NCI-H2196 (cell line): ENCODE results near the gene PPARG.

Experiments used
- DNase-seq: peaks from one replicate; lab custom pipeline; 2025; ENCODE audit not compliant: unreplicated experiment; lab: John Stamatoyannopoulos, UW

PPARG gene

GRCh38 chr3:12309716-12310115, 20.8 kb downstream of the PPARG start:
- DNase-seq = no peak

GRCh38 chr3:12312010-12312409, 23.1 kb downstream of the PPARG start:
- DNase-seq = no peak

DNA sequence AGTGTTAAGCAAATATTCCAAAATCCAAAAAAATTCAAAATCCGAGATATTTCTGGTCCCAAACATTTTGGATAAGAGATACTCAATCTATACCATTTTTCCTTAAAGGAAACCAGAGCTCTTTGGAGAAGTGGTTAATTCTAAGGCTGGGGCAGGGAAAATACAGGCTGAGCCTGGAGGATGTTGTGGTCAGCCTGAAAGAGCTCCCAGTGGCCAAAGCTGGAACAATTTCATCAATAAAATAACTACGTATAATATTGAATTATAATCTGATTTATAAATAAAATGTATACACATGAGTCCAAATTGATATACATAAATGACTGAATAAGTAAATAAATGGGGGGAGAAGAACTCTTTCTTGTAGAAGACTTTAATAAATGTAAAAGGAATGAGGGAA, 24.6 kb downstream of the PPARG start:
- DNase-seq = no peak

DNA sequence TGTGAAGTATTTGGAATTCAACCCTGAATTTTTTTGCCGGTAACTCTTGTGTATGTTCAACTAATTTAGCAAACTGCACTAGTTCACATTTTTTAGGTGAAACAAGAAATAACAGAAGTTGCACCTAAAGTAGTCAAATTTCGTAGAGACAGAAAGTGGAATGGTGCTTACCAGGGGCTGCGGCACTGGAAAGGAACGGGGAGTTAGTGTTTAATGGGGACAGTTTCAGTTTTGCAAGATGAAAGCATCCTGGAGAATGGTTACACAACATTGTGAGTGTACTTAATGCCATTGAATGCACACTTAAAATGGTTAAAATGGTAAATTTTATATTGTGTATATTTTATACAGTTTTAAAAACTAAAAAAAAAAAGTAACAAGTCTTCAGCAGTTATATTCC, 27.4 kb downstream of the PPARG start:
- DNase-seq = no peak

GRCh38 chr3:12316729-12317351, 28.0 kb downstream of the PPARG start:
- DNase-seq = no peak

- no peak for DNase-seq
Measured at GRCh38 chr3:12317914-12318313, 29.0 kb downstream of the PPARG start.

DNA sequence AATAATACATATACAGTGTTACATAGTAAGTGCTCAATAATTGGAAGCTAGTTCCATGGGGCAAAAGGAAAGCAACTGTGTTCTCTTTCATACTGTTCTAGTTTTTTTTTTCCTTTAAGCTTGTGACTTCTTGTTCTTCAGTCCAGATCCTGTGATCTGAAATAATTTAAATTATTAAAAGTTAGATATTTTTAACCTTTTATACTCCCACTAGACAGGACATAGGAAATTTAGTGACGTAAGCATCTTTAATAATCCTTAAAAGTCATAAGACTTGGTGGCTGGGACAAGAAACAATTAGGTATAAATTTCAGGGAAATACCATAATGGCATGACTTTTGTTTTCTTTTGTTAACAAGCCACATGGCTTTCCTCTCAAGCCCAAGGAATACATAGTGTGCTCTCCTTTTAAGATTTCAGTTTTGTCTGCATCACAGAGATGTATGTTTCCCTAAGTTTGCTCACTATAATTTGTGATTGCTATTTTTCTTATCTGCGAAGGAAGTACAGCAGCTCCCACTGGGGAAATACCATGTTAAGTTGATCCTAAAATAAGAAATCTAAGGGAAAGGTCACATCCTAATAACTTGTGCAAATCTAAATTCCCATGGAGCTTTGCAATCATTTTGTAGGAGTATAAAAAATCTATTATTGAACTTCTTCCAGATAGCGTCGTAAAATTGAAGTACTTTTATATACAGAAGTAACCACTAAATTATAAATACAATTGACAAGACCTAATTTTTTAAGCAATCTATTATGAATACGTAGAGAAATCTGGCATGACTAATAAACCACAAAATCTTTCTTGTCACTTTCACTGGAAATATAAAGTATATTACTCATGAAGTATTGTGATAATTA, 30.1 kb downstream of the PPARG start:
- no peak for DNase-seq

DNA sequence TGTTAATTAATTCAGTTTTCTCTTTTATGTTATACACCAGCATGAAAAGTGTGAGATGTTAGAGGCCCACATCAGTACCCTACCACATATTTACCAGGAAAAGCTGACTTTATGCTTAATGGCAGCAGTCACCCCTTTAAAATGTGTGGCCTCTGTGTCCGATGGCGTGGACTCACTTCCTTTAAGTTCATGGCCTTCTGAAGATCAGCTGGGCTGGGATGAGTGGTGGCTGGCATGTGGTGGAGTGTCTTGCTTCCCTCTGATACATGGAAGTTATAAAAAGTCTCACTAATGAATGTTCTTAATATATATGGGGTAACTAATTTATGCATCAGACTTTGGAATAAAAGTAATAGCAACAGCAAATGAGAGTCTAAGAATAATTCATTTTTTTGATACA, 32.1 kb downstream of the PPARG start:
- DNase-seq = no peak

DNA sequence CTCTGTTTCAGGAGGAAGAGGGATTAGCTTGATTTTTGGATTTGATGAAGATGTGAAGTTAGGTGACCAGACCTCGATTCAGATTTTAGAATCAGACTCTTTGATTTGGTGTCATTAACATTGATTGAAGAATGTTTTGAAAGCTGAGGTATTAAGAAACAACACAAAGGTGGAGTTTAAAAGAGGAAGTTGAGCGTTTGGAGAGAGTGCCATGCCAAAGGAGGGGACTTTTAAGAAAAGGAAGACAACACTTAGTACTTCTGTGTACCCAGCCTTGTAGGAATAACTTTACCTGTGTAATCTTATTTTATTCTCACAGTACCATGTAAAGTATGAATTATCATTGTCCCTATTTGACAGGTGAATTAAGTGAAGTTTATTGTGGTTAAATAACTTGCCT, 34.4 kb downstream of the PPARG start:
- no peak for DNase-seq

DNA sequence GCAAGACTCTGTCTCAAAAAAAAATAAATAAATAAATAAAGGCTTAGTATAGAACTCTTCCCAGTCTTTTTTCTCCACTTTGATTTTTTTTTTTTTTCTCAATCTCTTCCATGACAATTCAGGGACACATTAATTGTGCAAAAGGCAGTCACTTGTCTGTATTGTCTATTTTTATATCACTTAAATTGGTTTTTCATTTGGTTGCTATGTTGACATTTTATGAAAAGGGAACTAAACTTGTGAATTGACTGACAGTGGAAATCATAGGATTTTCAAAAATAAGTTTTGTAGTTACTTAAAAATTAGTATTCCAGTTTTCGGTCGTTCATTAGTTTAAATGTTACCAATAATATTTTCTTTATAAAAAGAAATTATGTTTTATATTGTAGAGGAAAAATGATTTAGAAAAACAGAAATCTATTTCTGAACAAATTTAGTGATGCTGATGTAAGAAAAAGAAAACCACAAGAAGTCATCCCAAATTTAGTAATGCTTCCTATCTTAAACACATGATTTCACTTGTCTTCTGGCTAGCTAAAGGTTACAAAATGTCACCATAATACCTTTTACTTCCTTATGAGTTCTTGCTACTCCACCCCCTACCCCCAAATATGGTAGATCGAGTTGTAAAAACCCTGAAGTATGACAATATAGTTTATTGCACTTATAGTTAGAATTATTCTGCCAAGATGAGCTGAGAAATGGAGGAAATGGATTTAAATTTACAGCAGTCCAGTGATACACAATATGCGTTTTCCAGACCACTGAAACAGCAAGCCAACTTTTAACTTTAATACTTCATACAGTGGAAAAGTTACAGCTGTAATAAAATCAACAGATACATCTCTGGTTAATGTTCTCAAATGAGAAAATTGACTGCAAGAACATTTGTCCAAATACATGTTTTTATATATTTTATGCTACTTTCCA, 37.0 kb downstream of the PPARG start:
- no peak for DNase-seq

DNA sequence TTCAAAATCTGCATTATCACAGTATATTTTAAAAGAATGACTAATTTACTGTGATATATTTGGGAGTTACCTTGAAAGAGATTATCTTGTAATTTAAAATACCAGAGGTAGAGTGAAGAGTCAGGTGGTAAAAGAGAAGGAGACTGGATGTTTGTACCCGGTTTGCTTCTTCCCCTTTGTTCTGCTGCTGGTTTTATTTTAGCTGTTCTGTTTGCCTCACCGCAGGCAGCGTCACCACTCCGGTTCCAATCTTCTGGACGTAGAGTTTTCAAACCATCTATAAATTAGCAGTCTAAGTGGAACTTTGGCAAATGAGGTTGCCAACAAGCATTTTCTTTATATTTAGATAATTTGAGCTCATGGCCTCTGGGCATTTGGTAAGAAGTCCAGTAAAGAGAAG, 38.2 kb downstream of the PPARG start:
- DNase-seq = no peak

DNA sequence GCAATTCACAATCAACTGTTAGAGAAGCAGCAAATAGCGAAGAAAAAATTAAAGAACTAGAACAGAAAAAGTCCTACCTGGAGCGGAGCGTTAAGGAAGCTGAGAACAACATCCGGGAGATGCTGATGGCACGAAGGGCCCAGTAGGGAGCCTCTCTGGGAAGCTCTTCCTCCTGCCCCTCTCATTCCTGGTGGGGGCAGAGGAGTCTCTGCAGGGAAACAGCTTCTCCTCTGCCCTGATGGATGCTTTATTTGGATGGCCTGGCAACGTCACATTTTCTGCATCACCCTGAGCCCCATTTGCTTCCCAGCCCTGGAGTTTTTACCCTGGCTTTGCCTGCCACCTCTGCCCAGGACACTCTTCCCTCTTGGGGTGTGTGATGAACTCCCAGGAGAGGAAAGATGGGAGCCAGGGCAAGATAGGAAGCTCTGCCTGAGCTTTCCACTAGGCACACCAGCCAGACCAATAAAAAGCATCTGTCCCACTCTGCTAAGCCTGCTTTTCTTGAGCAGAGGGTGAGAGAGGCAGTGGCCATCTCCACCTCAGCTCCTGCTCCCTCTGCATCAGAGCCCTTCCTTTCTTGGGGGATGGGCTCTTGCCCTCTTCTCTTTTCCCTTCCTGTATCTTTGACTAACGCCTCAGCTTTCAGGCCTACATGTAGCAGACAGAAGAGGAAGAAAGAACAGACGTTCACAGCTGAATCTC, 39.4 kb downstream of the PPARG start:
- DNase-seq = no peak

DNA sequence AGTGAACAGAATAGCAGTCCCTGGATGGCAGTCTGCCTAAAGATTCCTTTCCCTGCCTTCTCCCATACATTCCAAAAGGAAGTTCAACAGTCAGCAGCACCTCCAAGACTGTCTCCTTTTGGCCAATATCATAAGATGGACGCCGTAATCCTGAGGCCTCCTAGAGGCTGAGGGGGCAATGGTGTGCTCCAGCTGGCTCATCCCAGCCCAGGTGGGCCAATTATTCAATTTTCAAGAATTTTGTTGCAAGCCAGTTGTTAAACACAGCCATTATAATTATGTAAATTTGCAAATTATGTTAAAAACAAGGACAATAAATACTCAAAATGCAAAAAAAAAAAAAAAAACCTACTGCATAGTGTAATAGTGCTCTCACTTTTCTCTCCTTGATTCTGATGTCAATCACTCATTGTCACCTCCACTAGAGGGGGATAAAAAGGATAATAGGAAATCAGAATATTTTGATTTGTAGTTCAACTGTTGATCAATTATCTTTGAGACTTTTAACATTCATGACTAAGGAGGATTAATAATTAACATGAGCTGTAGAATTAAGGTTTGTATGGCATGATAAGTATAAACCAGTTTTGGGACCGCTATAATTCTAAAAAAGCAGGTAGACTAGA, 40.1 kb downstream of the PPARG start:
- no peak for DNase-seq

GRCh38 chr3:12334786-12335185, 45.9 kb downstream of the PPARG start:
- DNase-seq = no peak

GRCh38 chr3:12335421-12335820, 46.6 kb downstream of the PPARG start:
- DNase-seq = no peak

DNA sequence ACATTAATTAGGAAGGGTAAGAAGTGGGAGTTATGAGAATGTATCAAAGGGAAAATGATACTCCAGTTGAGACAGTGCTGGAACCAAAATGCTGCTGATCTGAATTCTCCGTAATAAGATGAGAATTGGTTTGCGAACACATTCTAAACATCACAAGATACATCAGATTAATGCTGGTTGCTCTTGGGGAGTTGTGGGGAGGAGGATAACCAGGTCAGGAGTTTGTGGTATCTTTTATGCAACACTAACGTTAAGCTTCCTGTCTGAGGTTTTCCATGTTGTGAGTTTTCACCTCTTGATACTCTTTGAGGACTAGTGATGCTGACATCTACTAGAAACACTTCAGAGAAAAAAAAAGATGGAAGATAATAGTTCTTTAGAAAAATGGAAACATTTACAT, 47.2 kb downstream of the PPARG start:
- DNase-seq = no peak

GRCh38 chr3:12338595-12339546, 50.0 kb downstream of the PPARG start:
- no peak for DNase-seq

- DNase-seq = no peak
Measured at GRCh38 chr3:12339701-12340480, 51.0 kb downstream of the PPARG start.

DNA sequence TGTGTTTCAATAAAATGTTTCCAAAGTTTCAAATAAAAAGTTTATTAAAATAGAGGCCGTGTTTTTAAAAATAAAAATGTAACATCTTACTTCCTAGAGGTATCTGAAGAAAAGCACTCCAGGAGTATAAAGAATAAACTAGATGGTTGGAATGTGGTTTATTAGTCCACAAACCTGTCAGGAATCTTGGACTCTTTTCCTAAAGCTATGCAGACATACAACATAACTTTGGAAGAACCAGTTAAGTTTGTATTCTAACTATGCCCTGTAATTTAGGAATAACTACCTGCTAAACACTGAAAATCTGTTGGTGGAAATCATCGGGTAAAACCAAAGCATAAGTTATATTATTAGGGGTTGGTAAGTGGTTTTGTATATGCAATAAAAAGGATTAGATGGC, 51.6 kb downstream of the PPARG start:
- no peak for DNase-seq
